GM12878 (cell line): ENCODE measurements around the gene ABHD2.

Experiments used
- BRCA1 ChIP-seq: IDR thresholded peaks from 2 replicates; pipeline ENCODE4 v1.6.1; 2011; ENCODE audit warnings: low read depth, low read length, improper control_type of control experiment
- EP300 ChIP-seq, 2 experiments: fragments of 150-350 bp in 1 of 2; IDR thresholded peaks; 2 replicates each; pipeline ENCODE4 v1.6.1; 2011 to 2012; ENCODE audit warnings: low read depth in 2 of 2, low read length in 2 of 2, borderline replicate concordance in 1 of 2, improper control_type of control experiment in 1 of 2, inconsistent platforms in 1 of 2; ENCODE audit not compliant: control insufficient read depth in 1 of 2
- FOS ChIP-seq: IDR thresholded peaks from 3 replicates; pipeline ENCODE4 v1.6.1; 2011; ENCODE audit warnings: borderline replicate concordance; ENCODE audit not compliant: insufficient read length; ENCODE audit errors: extremely low read depth
- JUND ChIP-seq: IDR thresholded peaks from 2 replicates; pipeline ENCODE4 v1.6.1; 2012; ENCODE audit warnings: low read depth, mild to moderate bottlenecking, low read length, improper control_type of control experiment, moderate library complexity
- POLR2A ChIP-seq: IDR thresholded peaks from 2 replicates; pipeline ENCODE4 v1.6.1; 2011; ENCODE audit warnings: low read depth, mild to moderate bottlenecking, low read length
- RAD51 ChIP-seq: fragments of 450-650 bp; IDR thresholded peaks from 2 replicates; pipeline ENCODE4 v1.6.1; 2016; ENCODE audit warnings: moderate library complexity, mild to moderate bottlenecking, inconsistent platforms
- RB1 ChIP-seq: fragments of 450-650 bp; formaldehyde crosslinking; IDR thresholded peaks from 2 replicates; pipeline ENCODE4 v1.6.1; 2017; ENCODE audit warnings: mild to moderate bottlenecking, borderline replicate concordance
- RCOR1 ChIP-seq: conservative IDR thresholded peaks from 2 replicates; pipeline ENCODE4 v1.6.1; 2012; ENCODE audit warnings: low read depth, low read length, improper control_type of control experiment
- RFX5 ChIP-seq: IDR thresholded peaks from 2 replicates; pipeline ENCODE4 v1.6.1; 2011; ENCODE audit warnings: low read depth, low read length, improper control_type of control experiment
- SP1 ChIP-seq: IDR thresholded peaks from one replicate; pipeline ENCODE4 v1.6.1; 2011; ENCODE audit warnings: low read depth, low read length
- TCF7 ChIP-seq: IDR thresholded peaks from 2 replicates; pipeline ENCODE4 v1.6.1; 2014; ENCODE audit warnings: antibody characterized with exemption, borderline replicate concordance
- YY1 ChIP-seq: IDR thresholded peaks from 2 replicates; pipeline ENCODE4 v1.6.1; 2011; ENCODE audit warnings: low read depth, mild to moderate bottlenecking, low read length
- TF ChIP-seq, protein P1 (sequence below): fragments of 450-650 bp; IDR thresholded peaks from 2 replicates; pipeline ENCODE4 v1.6.1; 2017; ENCODE audit warnings: mild to moderate bottlenecking, moderate library complexity
- TF ChIP-seq, protein P2 (sequence below), 3 experiments: IDR thresholded peaks in 2 of 3; conservative IDR thresholded peaks in 1 of 3; 2 replicates each; pipeline ENCODE4 v1.5.1; 2011; ENCODE audit warnings: low read depth in 3 of 3, low read length in 3 of 3, mild to moderate bottlenecking in 3 of 3, control low read depth in 2 of 3, moderate library complexity in 2 of 3, inconsistent platforms in 1 of 3, mixed read lengths in 1 of 3; ENCODE audit not compliant: control insufficient read depth in 2 of 3, insufficient read depth in 1 of 3; ENCODE audit errors: extremely low read depth in 1 of 3

DNA sequence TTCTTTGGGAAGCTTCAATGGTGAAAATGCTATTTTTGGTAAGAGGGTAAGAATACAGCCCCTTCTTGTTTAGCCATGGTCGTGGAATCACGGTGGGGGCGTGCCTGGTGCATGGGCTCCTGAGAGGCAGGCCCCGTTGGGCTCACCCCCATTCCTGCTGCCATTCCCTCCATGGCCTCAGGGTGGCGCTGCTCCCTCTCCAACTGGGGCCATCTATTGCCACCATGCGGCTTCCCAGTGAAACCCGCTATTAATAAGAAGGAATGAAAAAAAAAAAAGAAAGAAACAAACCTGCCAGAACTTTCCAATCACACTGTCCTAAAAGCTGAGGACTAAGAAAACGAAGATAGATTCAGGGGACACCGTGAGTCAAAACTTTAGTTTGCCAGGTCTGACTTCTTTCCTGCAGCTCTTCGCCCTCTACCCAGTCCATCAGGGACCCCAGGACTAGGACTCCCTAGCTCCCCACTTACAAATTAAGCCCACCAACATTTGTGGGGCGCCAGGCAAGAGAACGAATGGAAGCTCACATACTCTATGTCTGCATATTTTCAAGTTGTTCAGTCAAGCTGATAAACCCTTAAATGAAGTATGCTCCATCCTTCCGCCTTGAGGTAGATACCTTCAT, 30.6 kb upstream of the ABHD2 start:
- TF ChIP-seq, protein P1, sequence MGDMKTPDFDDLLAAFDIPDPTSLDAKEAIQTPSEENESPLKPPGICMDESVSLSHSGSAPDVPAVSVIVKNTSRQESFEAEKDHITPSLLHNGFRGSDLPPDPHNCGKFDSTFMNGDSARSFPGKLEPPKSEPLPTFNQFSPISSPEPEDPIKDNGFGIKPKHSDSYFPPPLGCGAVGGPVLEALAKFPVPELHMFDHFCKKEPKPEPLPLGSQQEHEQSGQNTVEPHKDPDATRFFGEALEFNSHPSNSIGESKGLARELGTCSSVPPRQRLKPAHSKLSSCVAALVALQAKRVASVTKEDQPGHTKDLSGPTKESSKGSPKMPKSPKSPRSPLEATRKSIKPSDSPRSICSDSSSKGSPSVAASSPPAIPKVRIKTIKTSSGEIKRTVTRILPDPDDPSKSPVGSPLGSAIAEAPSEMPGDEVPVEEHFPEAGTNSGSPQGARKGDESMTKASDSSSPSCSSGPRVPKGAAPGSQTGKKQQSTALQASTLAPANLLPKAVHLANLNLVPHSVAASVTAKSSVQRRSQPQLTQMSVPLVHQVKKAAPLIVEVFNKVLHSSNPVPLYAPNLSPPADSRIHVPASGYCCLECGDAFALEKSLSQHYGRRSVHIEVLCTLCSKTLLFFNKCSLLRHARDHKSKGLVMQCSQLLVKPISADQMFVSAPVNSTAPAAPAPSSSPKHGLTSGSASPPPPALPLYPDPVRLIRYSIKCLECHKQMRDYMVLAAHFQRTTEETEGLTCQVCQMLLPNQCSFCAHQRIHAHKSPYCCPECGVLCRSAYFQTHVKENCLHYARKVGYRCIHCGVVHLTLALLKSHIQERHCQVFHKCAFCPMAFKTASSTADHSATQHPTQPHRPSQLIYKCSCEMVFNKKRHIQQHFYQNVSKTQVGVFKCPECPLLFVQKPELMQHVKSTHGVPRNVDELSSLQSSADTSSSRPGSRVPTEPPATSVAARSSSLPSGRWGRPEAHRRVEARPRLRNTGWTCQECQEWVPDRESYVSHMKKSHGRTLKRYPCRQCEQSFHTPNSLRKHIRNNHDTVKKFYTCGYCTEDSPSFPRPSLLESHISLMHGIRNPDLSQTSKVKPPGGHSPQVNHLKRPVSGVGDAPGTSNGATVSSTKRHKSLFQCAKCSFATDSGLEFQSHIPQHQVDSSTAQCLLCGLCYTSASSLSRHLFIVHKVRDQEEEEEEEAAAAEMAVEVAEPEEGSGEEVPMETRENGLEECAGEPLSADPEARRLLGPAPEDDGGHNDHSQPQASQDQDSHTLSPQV: no peak
- TF ChIP-seq, protein P2, sequence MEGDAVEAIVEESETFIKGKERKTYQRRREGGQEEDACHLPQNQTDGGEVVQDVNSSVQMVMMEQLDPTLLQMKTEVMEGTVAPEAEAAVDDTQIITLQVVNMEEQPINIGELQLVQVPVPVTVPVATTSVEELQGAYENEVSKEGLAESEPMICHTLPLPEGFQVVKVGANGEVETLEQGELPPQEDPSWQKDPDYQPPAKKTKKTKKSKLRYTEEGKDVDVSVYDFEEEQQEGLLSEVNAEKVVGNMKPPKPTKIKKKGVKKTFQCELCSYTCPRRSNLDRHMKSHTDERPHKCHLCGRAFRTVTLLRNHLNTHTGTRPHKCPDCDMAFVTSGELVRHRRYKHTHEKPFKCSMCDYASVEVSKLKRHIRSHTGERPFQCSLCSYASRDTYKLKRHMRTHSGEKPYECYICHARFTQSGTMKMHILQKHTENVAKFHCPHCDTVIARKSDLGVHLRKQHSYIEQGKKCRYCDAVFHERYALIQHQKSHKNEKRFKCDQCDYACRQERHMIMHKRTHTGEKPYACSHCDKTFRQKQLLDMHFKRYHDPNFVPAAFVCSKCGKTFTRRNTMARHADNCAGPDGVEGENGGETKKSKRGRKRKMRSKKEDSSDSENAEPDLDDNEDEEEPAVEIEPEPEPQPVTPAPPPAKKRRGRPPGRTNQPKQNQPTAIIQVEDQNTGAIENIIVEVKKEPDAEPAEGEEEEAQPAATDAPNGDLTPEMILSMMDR (IDR thresholded peaks at IDR 0.05 in 2 of 3, conservative IDR thresholded peaks at IDR 0.05 in 1 of 3; ENCODE audit: control insufficient read depth in 2 of 3, extremely low read depth in 1 of 3, insufficient read depth in 1 of 3, low read depth in 3 of 3, low read length in 3 of 3): peak; percentile 97 to 99 (median 99)
- peak; percentile 20 for TF ChIP-seq SP1
- TF ChIP-seq EP300 (IDR thresholded peaks at IDR 0.05; ENCODE audit: borderline replicate concordance in 1 of 2, control insufficient read depth in 1 of 2, low read depth in 2 of 2, low read length in 2 of 2): no peak
- TF ChIP-seq TCF7: no peak
- TF ChIP-seq BRCA1: no peak
- TF ChIP-seq RFX5: no peak
- no peak for TF ChIP-seq RAD51
- no peak for TF ChIP-seq JUND
- TF ChIP-seq RB1: no peak
- no peak for TF ChIP-seq POLR2A
- no peak for TF ChIP-seq FOS
- TF ChIP-seq YY1: peak; percentile 87
- TF ChIP-seq RCOR1: no peak
